Measurements from ENCODE around the gene GRPEL1. TPM values are rescaled to one million over a fixed set of nuclear protein-coding genes. Genes with fewer than 3 reads are reported as not detected.

Gene GRPEL1
- total RNA-seq, 1 donor from 2014 or later, result 20.3 TPM

GRCh38 chr4:7070729-7071511, 3.1 kb upstream of the GRPEL1 start:
- Mint-ChIP-seq H3K4me3 (ENCODE audit: unreplicated experiment) (peak overlapping the region; percentile 45), H3K27ac (ENCODE audit: unreplicated experiment) (no peak overlapping the region), H3K27me3 (ENCODE audit: unreplicated experiment) (peaks cover 8% of the 10 kb centered on the region), H3K36me3 (ENCODE audit: low read depth, unreplicated experiment) (no peaks in the 10 kb centered on the region), H3K4me1 (ENCODE audit: unreplicated experiment) (peaks cover 13% of the 10 kb centered on the region), H3K9me3 (ENCODE audit: unreplicated experiment) (no peaks in the 10 kb centered on the region)
- peak; percentile 85 for DNase-seq (ENCODE audit: low spot score)
- TF ChIP-seq CTCF (IDR thresholded peaks at IDR 0.05; ENCODE audit: unreplicated experiment), result peak; percentile 98

GRCh38 chr4:7068883-7069282, 1.0 kb upstream of the GRPEL1 start:
- H3K27me3 Mint-ChIP-seq (ENCODE audit: unreplicated experiment), result peaks cover 5% of the 10 kb centered on the region
- no peak for TF ChIP-seq CTCF (IDR thresholded peaks at IDR 0.05; ENCODE audit: unreplicated experiment)
- no peak overlapping the region for H3K27ac Mint-ChIP-seq (ENCODE audit: unreplicated experiment)
- H3K36me3 Mint-ChIP-seq (ENCODE audit: low read depth, unreplicated experiment), result peaks cover 3% of the 10 kb centered on the region
- DNase-seq (ENCODE audit: low spot score), result no peak
- peaks cover 16% of the 10 kb centered on the region for H3K4me1 Mint-ChIP-seq (ENCODE audit: unreplicated experiment)
- peak overlapping the region; percentile 96 for H3K4me3 Mint-ChIP-seq (ENCODE audit: unreplicated experiment)
- H3K9me3 Mint-ChIP-seq (ENCODE audit: unreplicated experiment), result no peaks in the 10 kb centered on the region

GRCh38 chr4:7068279-7068842, 497 bp upstream of the GRPEL1 start:
- Mint-ChIP-seq H3K36me3 (ENCODE audit: low read depth, unreplicated experiment) (peaks cover 7% of the 10 kb centered on the region), H3K9me3 (ENCODE audit: unreplicated experiment) (no peaks in the 10 kb centered on the region), H3K27ac (ENCODE audit: unreplicated experiment) (no peak overlapping the region), H3K4me1 (ENCODE audit: unreplicated experiment) (peaks cover 16% of the 10 kb centered on the region), H3K4me3 (ENCODE audit: unreplicated experiment) (peak overlapping the region; percentile 96), H3K27me3 (ENCODE audit: unreplicated experiment) (peaks cover 5% of the 10 kb centered on the region)
- peak; percentile 99 for DNase-seq (ENCODE audit: low spot score)
- no peak for TF ChIP-seq CTCF (IDR thresholded peaks at IDR 0.05; ENCODE audit: unreplicated experiment)

DNA sequence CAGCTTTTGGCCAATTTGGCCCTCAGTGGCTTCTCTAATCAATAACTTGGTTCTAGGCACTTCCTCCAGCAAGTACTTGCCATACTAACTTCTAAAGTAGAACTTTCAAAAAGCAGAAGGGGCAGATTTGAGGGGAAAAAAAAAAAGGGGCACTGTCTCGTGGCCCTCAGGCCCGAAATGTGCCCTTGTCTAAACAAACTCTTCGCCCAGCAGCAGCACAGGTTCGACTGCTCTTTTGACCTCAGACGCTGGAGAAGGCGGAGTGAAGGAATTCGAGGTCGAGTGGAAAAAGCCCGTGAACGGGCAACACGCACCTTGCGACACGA, 775 bp downstream of the GRPEL1 start:
- Mint-ChIP-seq H3K27me3 (ENCODE audit: unreplicated experiment) (peaks cover 5% of the 10 kb centered on the region), H3K36me3 (ENCODE audit: low read depth, unreplicated experiment) (peaks cover 13% of the 10 kb centered on the region), H3K4me3 (ENCODE audit: unreplicated experiment) (peak overlapping the region; percentile 94), H3K9me3 (ENCODE audit: unreplicated experiment) (no peaks in the 10 kb centered on the region), H3K4me1 (ENCODE audit: unreplicated experiment) (peaks cover 16% of the 10 kb centered on the region), H3K27ac (ENCODE audit: unreplicated experiment) (no peak overlapping the region)
- no peak for TF ChIP-seq CTCF (IDR thresholded peaks at IDR 0.05; ENCODE audit: unreplicated experiment)
- DNase-seq (ENCODE audit: low spot score), result no peak

DNA sequence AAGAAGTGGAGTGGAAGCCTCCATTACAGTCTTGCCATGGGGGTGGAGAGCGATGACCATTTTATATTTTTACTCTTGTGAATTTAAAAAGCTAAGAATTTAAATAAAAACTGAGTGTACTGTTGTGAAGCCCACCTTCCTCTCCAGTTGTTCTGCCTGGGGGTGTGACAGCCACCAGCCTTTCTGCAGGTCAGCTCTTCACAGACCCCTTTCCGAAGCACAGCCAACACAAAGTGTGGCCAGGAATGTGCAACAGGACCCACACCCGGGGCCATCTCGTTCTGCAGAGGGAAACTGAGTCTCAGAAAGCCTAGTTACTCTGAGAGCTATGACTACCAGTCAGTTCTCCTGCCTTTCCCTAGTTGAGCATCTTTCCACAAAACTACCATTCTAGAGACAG, 1.4 kb downstream of the GRPEL1 start:
- TF ChIP-seq CTCF (IDR thresholded peaks at IDR 0.05; ENCODE audit: unreplicated experiment), result no peak
- DNase-seq (ENCODE audit: low spot score), result no peak
- H3K36me3 Mint-ChIP-seq (ENCODE audit: low read depth, unreplicated experiment), result peaks cover 16% of the 10 kb centered on the region
- no peak overlapping the region for H3K27ac Mint-ChIP-seq (ENCODE audit: unreplicated experiment)
- no peaks in the 10 kb centered on the region for H3K9me3 Mint-ChIP-seq (ENCODE audit: unreplicated experiment)
- H3K4me3 Mint-ChIP-seq (ENCODE audit: unreplicated experiment), result peak overlapping the region; percentile 94
- peaks cover 16% of the 10 kb centered on the region for H3K4me1 Mint-ChIP-seq (ENCODE audit: unreplicated experiment)
- peaks cover 5% of the 10 kb centered on the region for H3K27me3 Mint-ChIP-seq (ENCODE audit: unreplicated experiment)
